SJSA1 (cell line): ENCODE data around the gene CNTNAP2. TPM values are rescaled to one million over a fixed set of nuclear protein-coding genes. Genes with fewer than 3 reads are reported as not detected.

Experiments used
- DNase-seq, 2 experiments: peaks; one replicate each; pipeline ENCODE4 v3.0.0-alpha.2; 2015 to 2020; ENCODE audit warnings: low spot score in 2 of 2, low read depth in 1 of 2
- H3K27ac ChIP-seq: fragments of 250-450 bp; sonication (Bioruptor Pico); 2 replicates; pipeline ENCODE4 v1.5.1; 2020; ENCODE audit warnings: mild to moderate bottlenecking, moderate library complexity
- H3K27me3 ChIP-seq: fragments of 250-450 bp; sonication (Bioruptor Pico); replicated peaks from 2 replicates; pipeline ENCODE4 v1.5.1; 2020; ENCODE audit warnings: mild to moderate bottlenecking, moderate library complexity
- H3K36me3 ChIP-seq: fragments of 250-450 bp; sonication (Bioruptor Pico); 2 replicates; pipeline ENCODE4 v1.5.1; 2020; ENCODE audit warnings: mild to moderate bottlenecking
- H3K4me1 ChIP-seq: fragments of 250-450 bp; sonication (Bioruptor Pico); replicated peaks from 2 replicates; pipeline ENCODE4 v1.6.1; 2021; ENCODE audit warnings: mild to moderate bottlenecking
- H3K4me3 ChIP-seq: fragments of 250-450 bp; sonication (Bioruptor Pico); 2 replicates; pipeline ENCODE4 v1.5.1; 2020; ENCODE audit warnings: mild to moderate bottlenecking
- H3K9me3 ChIP-seq: fragments of 250-450 bp; sonication (Bioruptor Pico); replicated peaks from 2 replicates; pipeline ENCODE4 v1.5.1; 2020; ENCODE audit warnings: mild to moderate bottlenecking
- total RNA-seq: library from RNA; depleted of rRNA; stranded (reverse); fragments of >200 nt; shearing (Covaris generic); gene quantifications from 2 replicates; pipeline ENCODE4 v1.2.3, GENCODE V29; 2014

CNTNAP2 gene
- total RNA-seq, 1 experiment from 2014 or later = 0.29 TPM

DNA sequence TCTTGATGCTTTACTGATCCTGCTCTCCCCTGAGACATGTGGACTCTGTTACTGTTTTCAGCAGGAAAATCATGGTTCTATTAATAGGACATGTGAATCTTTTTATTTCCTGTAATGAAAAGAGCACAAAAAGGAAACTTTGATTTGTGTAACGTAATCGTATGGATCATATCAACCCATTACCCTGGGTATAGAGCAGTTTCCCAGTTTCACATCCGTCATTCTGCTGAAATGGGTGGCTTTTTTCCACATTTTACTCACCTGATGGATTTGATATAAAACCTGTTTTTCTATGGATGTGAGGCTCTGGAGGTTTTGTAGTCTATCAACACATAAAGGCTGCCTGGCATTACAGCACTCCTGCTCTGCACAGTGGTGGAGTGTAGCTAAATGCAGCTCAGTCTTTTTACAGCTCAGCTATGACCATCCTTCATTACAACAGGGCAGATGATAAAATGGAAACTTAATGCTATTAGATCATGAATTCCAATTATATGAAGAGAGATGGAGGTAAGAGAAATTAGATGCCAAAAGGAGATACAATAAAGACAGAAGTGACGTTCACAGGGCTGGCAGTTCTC is 1987.6 kb downstream of the CNTNAP2 start:
- H3K9me3 ChIP-seq = no peaks in the 10 kb centered on the region
- no peak overlapping the region for H3K27ac ChIP-seq
- DNase-seq = no peak
- H3K4me3 ChIP-seq = no peak overlapping the region
- no peaks in the 10 kb centered on the region for H3K27me3 ChIP-seq
- no peaks in the 10 kb centered on the region for H3K36me3 ChIP-seq
- H3K4me1 ChIP-seq = no peaks in the 10 kb centered on the region

DNA sequence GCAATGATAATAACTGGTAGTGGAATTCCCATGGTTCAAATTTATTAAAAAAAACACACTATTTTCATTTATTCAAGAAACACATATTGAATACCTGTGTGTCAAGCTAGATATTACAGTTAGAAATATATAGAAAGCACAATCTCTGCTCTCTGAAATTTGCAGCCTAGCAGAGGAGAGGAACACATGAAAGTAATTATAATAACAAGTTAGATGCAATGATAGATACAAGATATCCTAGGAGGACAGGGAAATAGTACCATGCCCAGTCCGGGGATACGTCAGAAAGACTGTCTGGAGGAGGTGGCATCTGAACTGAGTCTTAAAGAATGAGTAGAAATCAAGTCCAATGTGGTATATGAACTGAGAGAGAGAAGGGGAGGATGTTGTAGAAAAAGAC is 1988.3 kb downstream of the CNTNAP2 start:
- Histone ChIP-seq H3K9me3 (no peaks in the 10 kb centered on the region), H3K27me3 (no peaks in the 10 kb centered on the region), H3K4me3 (no peak overlapping the region), H3K36me3 (no peaks in the 10 kb centered on the region), H3K27ac (no peak overlapping the region), H3K4me1 (no peaks in the 10 kb centered on the region)
- DNase-seq = no peak

- Histone ChIP-seq H3K4me3 (no peak overlapping the region), H3K4me1 (no peaks in the 10 kb centered on the region), H3K36me3 (no peaks in the 10 kb centered on the region), H3K27me3 (no peaks in the 10 kb centered on the region), H3K27ac (no peak overlapping the region), H3K9me3 (no peaks in the 10 kb centered on the region)
- DNase-seq = no peak
Measured at GRCh38 chr7:148105853-148106252, 1989.3 kb downstream of the CNTNAP2 start.

DNA sequence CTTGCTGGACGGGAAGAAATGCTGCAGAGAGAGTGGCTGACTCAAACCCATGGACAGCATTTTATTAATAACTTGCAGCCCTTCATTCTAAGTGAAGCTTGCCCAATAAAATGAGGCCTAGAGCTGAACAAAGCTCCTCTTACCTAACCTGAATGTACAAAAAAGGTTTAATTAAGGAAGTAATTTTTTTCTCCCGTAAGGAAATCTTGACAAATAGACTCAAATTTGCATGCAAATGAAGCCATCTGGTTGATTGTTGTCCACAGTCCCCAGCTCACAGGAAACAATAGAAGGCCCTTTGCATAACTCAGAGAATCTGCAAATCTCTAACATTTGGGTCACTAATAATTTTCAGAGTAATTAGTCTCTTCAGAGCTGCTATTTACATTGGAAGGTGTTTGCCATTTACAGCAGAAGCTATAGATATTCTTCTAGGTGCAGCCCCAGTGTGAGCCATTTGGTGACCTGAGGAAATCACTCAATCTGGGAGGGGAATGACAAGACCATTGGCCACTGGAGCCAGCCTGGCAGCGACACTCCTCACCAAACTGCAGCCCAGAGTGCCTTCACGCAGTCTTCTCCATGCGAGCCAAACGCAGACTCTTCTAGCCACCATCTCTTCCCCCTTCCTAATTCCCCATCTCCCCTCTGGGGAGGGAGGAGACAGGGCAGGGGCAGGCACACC is 1991.0 kb downstream of the CNTNAP2 start:
- Histone ChIP-seq H3K4me3 (no peak overlapping the region), H3K27ac (no peak overlapping the region), H3K27me3 (no peaks in the 10 kb centered on the region), H3K4me1 (no peaks in the 10 kb centered on the region), H3K9me3 (no peaks in the 10 kb centered on the region), H3K36me3 (no peaks in the 10 kb centered on the region)
- no peak for DNase-seq

- no peak overlapping the region for H3K4me3 ChIP-seq
- no peak overlapping the region for H3K27ac ChIP-seq
- no peak for DNase-seq
- no peaks in the 10 kb centered on the region for H3K4me1 ChIP-seq
- H3K27me3 ChIP-seq = no peaks in the 10 kb centered on the region
- H3K36me3 ChIP-seq = no peaks in the 10 kb centered on the region
- no peaks in the 10 kb centered on the region for H3K9me3 ChIP-seq
Measured at GRCh38 chr7:148108381-148108780, 1991.8 kb downstream of the CNTNAP2 start.

DNA sequence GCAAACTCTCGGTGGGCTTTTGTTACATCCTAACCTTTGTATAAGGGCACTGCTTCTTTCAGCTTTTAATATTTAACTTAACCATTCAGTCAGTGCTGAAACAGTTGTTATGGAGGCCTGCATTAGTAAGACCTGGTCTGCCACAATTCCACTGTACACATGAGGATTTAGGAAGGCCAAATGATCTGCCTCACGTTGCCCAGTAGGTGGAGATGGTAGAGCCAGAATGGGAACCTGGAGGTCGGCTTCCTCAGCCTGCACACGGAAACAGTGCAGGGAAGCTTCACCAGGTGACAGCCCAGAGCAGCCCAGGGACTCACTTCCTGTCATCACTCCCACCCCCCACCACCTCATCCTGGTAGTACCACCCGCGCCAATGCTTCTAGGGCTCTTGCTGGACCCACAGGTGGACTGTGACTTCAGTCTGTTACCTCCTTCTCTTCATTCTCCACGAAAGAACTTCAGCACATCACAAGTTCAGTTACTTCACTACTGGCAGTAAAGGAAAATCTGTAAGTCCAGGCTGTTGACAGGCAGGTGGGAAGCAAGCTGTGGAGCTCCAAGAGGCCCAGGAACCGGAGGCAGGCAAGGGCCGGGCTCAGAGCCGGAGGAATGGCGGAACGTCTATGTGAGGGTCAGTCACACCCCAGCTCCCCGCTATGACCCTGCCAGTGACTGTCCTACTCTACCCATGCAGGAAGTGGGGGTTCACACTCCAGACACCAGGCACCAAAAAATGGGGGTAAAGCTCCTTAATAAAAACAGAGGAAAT is 1993.7 kb downstream of the CNTNAP2 start:
- Histone ChIP-seq H3K27ac (no peak overlapping the region), H3K36me3 (no peaks in the 10 kb centered on the region), H3K4me1 (no peaks in the 10 kb centered on the region), H3K27me3 (no peaks in the 10 kb centered on the region), H3K9me3 (no peaks in the 10 kb centered on the region), H3K4me3 (no peak overlapping the region)
- DNase-seq = no peak

- H3K4me1 ChIP-seq = no peaks in the 10 kb centered on the region
- H3K36me3 ChIP-seq = no peaks in the 10 kb centered on the region
- no peaks in the 10 kb centered on the region for H3K9me3 ChIP-seq
- H3K27me3 ChIP-seq = no peaks in the 10 kb centered on the region
- no peak overlapping the region for H3K27ac ChIP-seq
- no peak overlapping the region for H3K4me3 ChIP-seq
- DNase-seq = no peak
Measured at GRCh38 chr7:148114804-148115203, 1998.2 kb downstream of the CNTNAP2 start.

GRCh38 chr7:148115308-148115707 is 1998.7 kb downstream of the CNTNAP2 start:
- Histone ChIP-seq H3K9me3 (no peaks in the 10 kb centered on the region), H3K36me3 (no peaks in the 10 kb centered on the region), H3K27me3 (no peaks in the 10 kb centered on the region), H3K4me1 (no peaks in the 10 kb centered on the region), H3K4me3 (no peak overlapping the region), H3K27ac (no peak overlapping the region)
- no peak for DNase-seq

DNA sequence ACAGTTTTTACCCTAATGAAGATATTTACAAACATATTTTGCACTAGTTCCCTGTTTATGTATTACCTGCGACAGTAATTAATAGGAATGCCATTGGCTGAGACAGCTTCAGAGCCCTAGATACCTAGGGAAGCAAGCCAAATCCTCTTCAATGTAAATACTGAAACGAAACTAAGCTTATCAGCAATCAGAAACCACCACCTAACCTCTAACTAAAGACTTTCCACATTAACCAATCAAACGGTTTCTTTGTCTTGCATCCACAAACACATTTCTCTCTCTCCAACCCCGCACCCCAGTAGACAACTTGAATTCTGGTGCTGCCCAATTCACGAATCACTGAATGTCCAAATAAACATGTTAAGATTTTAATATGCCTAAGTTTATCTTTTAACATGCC is 1999.6 kb downstream of the CNTNAP2 start:
- Histone ChIP-seq H3K27me3 (no peaks in the 10 kb centered on the region), H3K4me1 (no peaks in the 10 kb centered on the region), H3K36me3 (no peaks in the 10 kb centered on the region), H3K4me3 (no peak overlapping the region), H3K9me3 (no peaks in the 10 kb centered on the region), H3K27ac (no peak overlapping the region)
- DNase-seq = no peak

DNA sequence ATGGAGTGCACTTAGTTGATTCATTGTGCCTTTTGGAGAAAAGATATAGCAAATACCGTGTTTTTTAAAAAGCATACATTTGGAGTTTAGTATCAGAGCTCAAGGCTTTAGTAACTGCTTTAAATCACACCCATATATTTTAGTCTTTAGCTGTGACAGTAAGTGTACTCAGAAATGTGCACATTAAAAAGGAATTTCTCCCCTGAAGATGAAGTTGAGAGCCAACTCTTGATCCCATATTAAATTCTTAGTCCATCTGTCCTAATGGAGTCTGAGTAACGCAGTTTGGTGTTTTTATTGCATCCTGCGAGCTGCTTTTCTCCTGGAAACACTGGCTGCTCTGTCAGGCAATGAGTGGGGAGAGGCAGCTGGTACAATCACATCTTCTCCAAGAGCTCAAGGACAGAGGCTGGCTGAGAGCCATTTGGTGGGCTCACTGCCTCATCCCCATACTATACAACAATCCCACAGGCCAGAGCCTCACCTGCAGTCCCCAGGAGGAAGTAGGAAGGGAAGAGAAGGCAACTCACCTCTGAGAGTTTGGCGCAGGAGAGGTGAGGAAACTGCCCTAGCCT is 2000.3 kb downstream of the CNTNAP2 start:
- no peak for DNase-seq
- Histone ChIP-seq H3K4me3 (no peak overlapping the region), H3K36me3 (no peaks in the 10 kb centered on the region), H3K4me1 (no peaks in the 10 kb centered on the region), H3K27ac (no peak overlapping the region), H3K27me3 (no peaks in the 10 kb centered on the region), H3K9me3 (no peaks in the 10 kb centered on the region)

DNA sequence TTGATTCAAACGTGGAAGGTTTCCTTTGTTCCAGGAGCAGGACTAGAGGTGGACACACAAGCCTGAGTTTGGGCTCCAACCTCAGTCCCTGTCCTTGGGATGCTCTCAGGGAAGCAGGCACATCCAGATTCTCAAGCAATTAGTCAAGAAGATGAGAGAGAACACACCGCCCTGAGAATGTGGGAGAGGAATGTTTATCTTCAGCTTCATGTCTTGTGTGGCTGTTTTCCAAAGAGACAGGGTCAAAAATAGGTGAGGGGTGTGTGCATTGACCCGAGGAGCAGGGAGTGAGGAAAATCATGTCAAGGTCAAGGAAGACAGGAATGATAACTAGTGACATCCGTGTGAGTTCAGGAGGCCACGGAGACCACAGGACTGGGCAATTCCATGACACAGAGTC is 2001.8 kb downstream of the CNTNAP2 start:
- Histone ChIP-seq H3K4me3 (no peak overlapping the region), H3K27me3 (no peaks in the 10 kb centered on the region), H3K9me3 (no peaks in the 10 kb centered on the region), H3K4me1 (no peaks in the 10 kb centered on the region), H3K36me3 (no peaks in the 10 kb centered on the region), H3K27ac (no peak overlapping the region)
- DNase-seq = no peak

GRCh38 chr7:148121401-148121800 is 2004.8 kb downstream of the CNTNAP2 start:
- Histone ChIP-seq H3K4me1 (no peaks in the 10 kb centered on the region), H3K4me3 (no peak overlapping the region), H3K27me3 (no peaks in the 10 kb centered on the region), H3K36me3 (no peaks in the 10 kb centered on the region), H3K9me3 (no peaks in the 10 kb centered on the region), H3K27ac (no peak overlapping the region)
- DNase-seq = no peak

DNA sequence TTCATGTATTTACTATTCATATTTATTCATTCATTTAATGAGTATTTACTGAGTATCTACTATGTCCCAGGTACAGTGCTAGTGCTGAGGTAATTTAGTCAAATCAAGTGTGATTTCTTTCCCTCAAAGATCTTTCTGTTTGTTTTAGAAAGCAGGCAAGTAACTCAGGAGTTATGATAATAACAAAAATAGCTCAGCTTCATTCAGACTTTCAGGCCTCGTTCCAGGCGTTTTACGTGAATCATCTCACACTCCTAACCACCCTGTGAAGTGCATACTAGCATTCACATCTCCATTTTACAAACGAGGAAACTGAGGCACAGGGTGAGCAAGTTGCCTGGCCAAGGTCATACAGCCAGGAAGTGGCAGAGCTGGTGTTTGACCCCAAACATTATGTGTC is 2005.2 kb downstream of the CNTNAP2 start:
- H3K27ac ChIP-seq = no peak overlapping the region
- no peaks in the 10 kb centered on the region for H3K4me1 ChIP-seq
- no peak for DNase-seq
- H3K27me3 ChIP-seq = no peaks in the 10 kb centered on the region
- H3K9me3 ChIP-seq = no peaks in the 10 kb centered on the region
- no peak overlapping the region for H3K4me3 ChIP-seq
- no peaks in the 10 kb centered on the region for H3K36me3 ChIP-seq

- Histone ChIP-seq H3K9me3 (no peaks in the 10 kb centered on the region), H3K36me3 (no peaks in the 10 kb centered on the region), H3K27me3 (no peaks in the 10 kb centered on the region), H3K4me1 (no peaks in the 10 kb centered on the region), H3K27ac (no peak overlapping the region), H3K4me3 (no peak overlapping the region)
- DNase-seq = no peak
Measured at GRCh38 chr7:148124477-148124876, 2007.9 kb downstream of the CNTNAP2 start.
